IMR-90 (cell line): ENCODE results near the gene VSIG10L. TPM values are rescaled to one million over a fixed set of nuclear protein-coding genes. Genes with fewer than 3 reads are reported as not detected.

Source experiments
- ATAC-seq: fragments of 200-7000 bp; cut with Tn5 transposase; 2 replicates; pipeline ENCODE4 v1.9.1; 2020; ENCODE audit warnings: low read depth, mild to moderate bottlenecking, moderate library complexity
- BruUV-seq: library from RNA; stranded (reverse); fragments of 400-500 nt; replicated peaks from 2 replicates; lab custom pipeline; 2021; lab: Mats Ljungman, UMichigan
- CTCF ChIA-PET: fragments of 300-600 bp; formaldehyde crosslinking; extraction: SDS; loops from one replicate; lab custom pipeline; 2021; ENCODE audit warnings: antibody characterized with exemption; lab: Yijun Ruan, JAX
- POLR2A ChIA-PET: fragments of 300-600 bp; sonication (Branson Sonifier 250); formaldehyde crosslinking; loops from one replicate; lab custom pipeline; 2022; ENCODE audit warnings: antibody characterized with exemption; ENCODE audit not compliant: unreplicated experiment; lab: Charles Lee
- DNase-seq: peaks from one replicate; pipeline ENCODE4 v3.0.0; 2013
- H2AFZ ChIP-seq: replicated peaks from 2 replicates; pipeline ENCODE3; 2013; ENCODE audit warnings: low read length, mild to moderate bottlenecking; ENCODE audit not compliant: poor library complexity
- H2AK5ac ChIP-seq: 2 replicates; pipeline ENCODE4 v1.6.1; 2013; ENCODE audit warnings: low read depth, low read length, inconsistent platforms
- H2AK9ac ChIP-seq: replicated peaks from 2 replicates; pipeline ENCODE3; 2013; ENCODE audit warnings: mild to moderate bottlenecking, low read depth, low read length, moderate library complexity; ENCODE audit not compliant: poor library complexity
- H2BK120ac ChIP-seq: 2 replicates; pipeline ENCODE4 v1.6.1; 2013; ENCODE audit warnings: low read depth, low read length, inconsistent platforms
- H2BK15ac ChIP-seq: 3 replicates; pipeline ENCODE4 v1.6.1; 2013; ENCODE audit warnings: low read depth, low read length, inconsistent platforms
- H2BK20ac ChIP-seq: 2 replicates; pipeline ENCODE4 v1.6.1; 2013; ENCODE audit warnings: low read depth, mild to moderate bottlenecking, inconsistent platforms, low read length, moderate library complexity
- H2BK5ac ChIP-seq: 2 replicates; pipeline ENCODE4 v1.6.1; 2013; ENCODE audit warnings: mild to moderate bottlenecking, low read depth, low read length, inconsistent platforms; ENCODE audit not compliant: poor library complexity, severe bottlenecking
- H3K14ac ChIP-seq: replicated peaks from 2 replicates; pipeline ENCODE4 v1.6.1; 2013; ENCODE audit warnings: low read depth, low read length, inconsistent platforms
- H3K18ac ChIP-seq: 2 replicates; pipeline ENCODE4 v1.6.1; 2013; ENCODE audit warnings: low read depth, low read length, control low read depth
- H3K23ac ChIP-seq: 2 replicates; pipeline ENCODE4 v1.6.1; 2013; ENCODE audit warnings: low read depth, low read length, inconsistent platforms
- H3K27ac ChIP-seq: 2 replicates; pipeline ENCODE4 v1.5.1; 2013; ENCODE audit warnings: mild to moderate bottlenecking, control low read depth, low read length; ENCODE audit not compliant: insufficient read depth
- H3K27me3 ChIP-seq: 2 replicates; pipeline ENCODE4 v1.6.1; 2013; ENCODE audit warnings: low read length; ENCODE audit not compliant: control insufficient read depth, insufficient read depth
- H3K36me3 ChIP-seq: 2 replicates; pipeline ENCODE4 v1.6.1; 2013; ENCODE audit warnings: low read length, mixed read lengths; ENCODE audit not compliant: control insufficient read depth, insufficient read depth
- H3K4ac ChIP-seq: 2 replicates; pipeline ENCODE4 v1.6.1; 2013; ENCODE audit warnings: low read depth, low read length, inconsistent platforms
- H3K4me1 ChIP-seq: 2 replicates; pipeline ENCODE4 v1.6.1; 2013; ENCODE audit warnings: low read length, mixed read lengths; ENCODE audit not compliant: control insufficient read depth, insufficient read depth
- H3K4me2 ChIP-seq: 2 replicates; pipeline ENCODE4 v1.6.1; 2013; ENCODE audit warnings: low read depth, mild to moderate bottlenecking, control low read depth, low read length, moderate library complexity
- H3K4me3 ChIP-seq: 2 replicates; pipeline ENCODE4 v1.5.1; 2013; ENCODE audit warnings: low read depth, mild to moderate bottlenecking, control low read depth, low read length, moderate library complexity; ENCODE audit not compliant: insufficient read depth
- H3K56ac ChIP-seq: 2 replicates; pipeline ENCODE4 v1.6.1; 2013; ENCODE audit warnings: low read length, inconsistent platforms; ENCODE audit not compliant: insufficient read depth; ENCODE audit errors: extremely low read depth
- H3K79me1 ChIP-seq, 2 experiments: 2 replicates each; pipeline ENCODE4 v1.6.1; 2013; ENCODE audit warnings: low read length in 2 of 2, inconsistent platforms in 1 of 2, low read depth in 1 of 2
- H3K9ac ChIP-seq: 2 replicates; pipeline ENCODE4 v1.6.1; 2013; ENCODE audit warnings: low read depth, low read length, control low read depth
- H3K9me1 ChIP-seq: 2 replicates; pipeline ENCODE4 v1.6.1; 2013; ENCODE audit warnings: low read length, inconsistent platforms; ENCODE audit not compliant: insufficient read depth
- H3K9me3 ChIP-seq: 2 replicates; pipeline ENCODE4 v1.6.1; 2013; ENCODE audit warnings: low read length; ENCODE audit not compliant: control insufficient read depth, insufficient read depth
- H4K20me1 ChIP-seq: 2 replicates; pipeline ENCODE4 v1.6.1; 2013; ENCODE audit warnings: low read length, inconsistent platforms; ENCODE audit not compliant: insufficient read depth
- H4K5ac ChIP-seq: 2 replicates; pipeline ENCODE4 v1.6.1; 2013; ENCODE audit warnings: mild to moderate bottlenecking, low read depth, low read length, control low read depth
- H4K8ac ChIP-seq, 2 experiments: 2 replicates each; pipeline ENCODE4 v1.6.1; 2013; ENCODE audit warnings: low read depth in 2 of 2, low read length in 2 of 2, control low read depth in 1 of 2, inconsistent platforms in 1 of 2
- H4K91ac ChIP-seq: 2 replicates; pipeline ENCODE4 v1.6.1; 2013; ENCODE audit warnings: low read depth, low read length, inconsistent platforms; ENCODE audit not compliant: insufficient read depth
- BHLHE40 ChIP-seq: fragments of 150-350 bp; IDR thresholded peaks from 2 replicates; pipeline ENCODE4 v1.6.1; 2016; ENCODE audit warnings: mild to moderate bottlenecking, low read depth, low read length
- CHD1 ChIP-seq: IDR thresholded peaks from 2 replicates; pipeline ENCODE4 v1.6.1; 2012; ENCODE audit warnings: low read depth, low read length, improper control_type of control experiment
- CTCF ChIP-seq: conservative IDR thresholded peaks from 2 replicates; pipeline ENCODE4 v1.5.1; 2012; ENCODE audit warnings: mild to moderate bottlenecking, low read depth, low read length, improper control_type of control experiment
- ELK1 ChIP-seq: fragments of 150-350 bp; IDR thresholded peaks from 2 replicates; pipeline ENCODE4 v1.6.1; 2016; ENCODE audit warnings: low read depth, mild to moderate bottlenecking, low read length, moderate library complexity, borderline replicate concordance
- FOS ChIP-seq: fragments of 150-350 bp; IDR thresholded peaks from 2 replicates; pipeline ENCODE4 v1.6.1; 2016; ENCODE audit warnings: low read depth, low read length
- MAZ ChIP-seq: IDR thresholded peaks from 2 replicates; pipeline ENCODE4 v1.6.1; 2012; ENCODE audit warnings: low read depth, mild to moderate bottlenecking, low read length, improper control_type of control experiment, moderate library complexity, borderline replicate concordance
- MXI1 ChIP-seq: IDR thresholded peaks from 2 replicates; pipeline ENCODE4 v1.6.1; 2012; ENCODE audit warnings: low read depth, mild to moderate bottlenecking, low read length, moderate library complexity, borderline replicate concordance
- NFE2L2 ChIP-seq: fragments of 150-350 bp; IDR thresholded peaks from 2 replicates; pipeline ENCODE4 v1.6.1; 2016; ENCODE audit warnings: low read depth, mild to moderate bottlenecking, low read length
- POLR2A ChIP-seq: IDR thresholded peaks from 2 replicates; pipeline ENCODE4 v1.6.1; 2012; ENCODE audit warnings: mild to moderate bottlenecking, low read depth, low read length
- RFX5 ChIP-seq: IDR thresholded peaks from 2 replicates; pipeline ENCODE4 v1.8.0; 2012; ENCODE audit warnings: low read depth, mild to moderate bottlenecking, low read length, moderate library complexity
- SMC3 ChIP-seq: fragments of 150-350 bp; IDR thresholded peaks from 2 replicates; pipeline ENCODE4 v1.6.1; 2016; ENCODE audit warnings: low read depth, mild to moderate bottlenecking, antibody characterized with exemption, low read length, moderate library complexity
- USF2 ChIP-seq: fragments of 150-350 bp; IDR thresholded peaks from 2 replicates; pipeline ENCODE4 v1.6.1; 2017; ENCODE audit warnings: mild to moderate bottlenecking, antibody characterized with exemption, low read length, low read depth
- WGBS, 2 experiments: methylation state at CpG; one replicate each; pipeline versions ENCODE4 v1.1.5 to v1.1.7; 2013; ENCODE audit warnings: missing lambda C conversion rate in 2 of 2; ENCODE audit not compliant: insufficient read length in 1 of 2; ENCODE audit errors: extremely low coverage in 2 of 2; 5-methylcytosine and 5-hydroxymethylcytosine counted together
- dilution Hi-C: fragments of 300-500 bp; cut with HindIII; formaldehyde crosslinking; loops from one replicate; pipeline ENCODE4 v1.14.3; 2018; ENCODE audit warnings: low sequenced_read_pairs; ENCODE audit not compliant: unreplicated experiment
- in situ Hi-C: fragments of 300-500 bp; cut with MboI; formaldehyde crosslinking; loops from 3 replicates; pipeline ENCODE4 v1.14.3; 2019; ENCODE audit warnings: low sequenced_read_pairs, inconsistent platforms, mixed read lengths
- intact Hi-C: fragments of 100-400 bp; cut with micrococcal nuclease; formaldehyde crosslinking; loops from 2 replicates; pipeline ENCODE4 v1.10.0; 2022
- polyA plus RNA-seq, 3 experiments: library from polyadenylated mRNA; depleted of rRNA; stranded (reverse); fragments of >200 nt; gene quantifications; 2 replicates each; pipeline ENCODE4 v1.2.3, GENCODE V29; 2012; ENCODE audit warnings: low replicate concordance in 1 of 3
- total RNA-seq: library from RNA; depleted of rRNA; stranded (reverse); fragments of >200 nt; gene quantifications from 2 replicates; pipeline ENCODE4 v1.2.3, GENCODE V29; 2012

Gene VSIG10L
- total and polyA plus RNA-seq, 2 of the 4 experiments (the other 2 are of a cell fraction), result 0.18 to 1.2 TPM

- CTCF ChIA-PET, result no interaction called here
- POLR2A ChIA-PET, result no interaction called here
- Histone ChIP-seq H3K14ac (no peak overlapping the region), H3K4me3 (no peak overlapping the region), H2AFZ (no peak overlapping the region), H4K20me1 (no peaks in the 10 kb centered on the region), H4K91ac (no peak overlapping the region), H2AK5ac (no peak overlapping the region), H2BK120ac (no peak overlapping the region), H3K4me1 (no peaks in the 10 kb centered on the region), H3K79me1 (no peaks in the 10 kb centered on the region), H3K56ac (no peak overlapping the region), H3K4ac (no peak overlapping the region), H4K5ac (no peak overlapping the region), H2BK5ac (no peak overlapping the region), H4K8ac (no peak overlapping the region), H3K27me3 (peaks cover 2% of the 10 kb centered on the region; the same call in 1 of the 2 replicates), H3K36me3 (no peaks in the 10 kb centered on the region), H3K27ac (no peak overlapping the region), H3K9me1 (no peaks in the 10 kb centered on the region), H3K4me2 (no peak overlapping the region), H3K9ac (no peak overlapping the region), H2BK15ac (no peak overlapping the region), H3K9me3 (no peaks in the 10 kb centered on the region), H2BK20ac (no peak overlapping the region), H2AK9ac (no peak overlapping the region), H3K18ac (no peak overlapping the region), H3K23ac (no peak overlapping the region)
- WGBS, 2 experiments, result 65% methylated on average over 2 of the region's 14 CpGs; no CpG with 5 or more reads in 1 of the 2 experiments
- DNase-seq (no peak), ATAC-seq (no peak)
- intact Hi-C loops (no loop called here), in situ Hi-C loops (no loop called here), dilution Hi-C loops (no loop called here)
- no TSS peak for BruUV-seq
- TF ChIP-seq BHLHE40, result no peak
- no peak for TF ChIP-seq POLR2A
- TF ChIP-seq SMC3, result no peak
- no peak for TF ChIP-seq ELK1
- TF ChIP-seq NFE2L2, result no peak
- TF ChIP-seq MXI1, result no peak
- no peak for TF ChIP-seq CTCF
- no peak for TF ChIP-seq RFX5
- TF ChIP-seq FOS, result no peak
- no peak for TF ChIP-seq MAZ
- no peak for TF ChIP-seq USF2
- no peak for TF ChIP-seq CHD1
These were observed 45.1 kb upstream of the VSIG10L start for GRCh38 chr19:51386882-51387520.
